HG02885 (cell line): ENCODE data around the gene ARHGAP42.
A peak's percentile ranks its signal among the peaks of the same experiment; 100 is the strongest.

ENCODE experiments used
- ATAC-seq: cut with Tn5 transposase; IDR thresholded peaks from one replicate; pipeline ENCODE4 v1.9.1; 2021; ENCODE audit warnings: mild to moderate bottlenecking; ENCODE audit not compliant: unreplicated experiment, poor library complexity

ARHGAP42 gene

GRCh38 chr11:100791860-100792259 lies 104.8 kb downstream of the ARHGAP42 start:
- no peak for ATAC-seq

- no peak for ATAC-seq
These were observed 106.4 kb downstream of the ARHGAP42 start for GRCh38 chr11:100793525-100793924.

- ATAC-seq, result no peak
These were observed 107.4 kb downstream of the ARHGAP42 start for GRCh38 chr11:100794446-100794845.

GRCh38 chr11:100799445-100799844 lies 112.4 kb downstream of the ARHGAP42 start:
- no peak for ATAC-seq

GRCh38 chr11:100800202-100800601 lies 113.1 kb downstream of the ARHGAP42 start:
- no peak for ATAC-seq

GRCh38 chr11:100801225-100801999 lies 114.3 kb downstream of the ARHGAP42 start:
- ATAC-seq, result no peak

- no peak for ATAC-seq
These were observed 118.6 kb downstream of the ARHGAP42 start for GRCh38 chr11:100805506-100806199.

- no peak for ATAC-seq
These were observed 119.2 kb downstream of the ARHGAP42 start for GRCh38 chr11:100806296-100806695.

GRCh38 chr11:100808904-100809491 lies 121.9 kb downstream of the ARHGAP42 start:
- ATAC-seq, result no peak

- peak; percentile 68 for ATAC-seq
These were observed 123.1 kb downstream of the ARHGAP42 start for GRCh38 chr11:100810146-100810545.

- ATAC-seq, result no peak
These were observed 123.6 kb downstream of the ARHGAP42 start for GRCh38 chr11:100810666-100811065.

GRCh38 chr11:100812517-100812916 lies 125.4 kb downstream of the ARHGAP42 start:
- no peak for ATAC-seq

GRCh38 chr11:100815787-100816330 lies 128.8 kb downstream of the ARHGAP42 start:
- no peak for ATAC-seq

- ATAC-seq, result no peak
These were observed 129.7 kb downstream of the ARHGAP42 start for GRCh38 chr11:100816823-100817222.

GRCh38 chr11:100817620-100818019 lies 130.5 kb downstream of the ARHGAP42 start:
- no peak for ATAC-seq

GRCh38 chr11:100820621-100821020 lies 133.5 kb downstream of the ARHGAP42 start:
- no peak for ATAC-seq

GRCh38 chr11:100821198-100821597 lies 134.1 kb downstream of the ARHGAP42 start:
- ATAC-seq, result no peak

- no peak for ATAC-seq
These were observed 136.3 kb downstream of the ARHGAP42 start for GRCh38 chr11:100823360-100823759.

GRCh38 chr11:100824041-100824809 lies 137.1 kb downstream of the ARHGAP42 start:
- no peak for ATAC-seq

GRCh38 chr11:100825626-100826025 lies 138.5 kb downstream of the ARHGAP42 start:
- no peak for ATAC-seq
